ENCODE results near the gene C19orf73.

DNA sequence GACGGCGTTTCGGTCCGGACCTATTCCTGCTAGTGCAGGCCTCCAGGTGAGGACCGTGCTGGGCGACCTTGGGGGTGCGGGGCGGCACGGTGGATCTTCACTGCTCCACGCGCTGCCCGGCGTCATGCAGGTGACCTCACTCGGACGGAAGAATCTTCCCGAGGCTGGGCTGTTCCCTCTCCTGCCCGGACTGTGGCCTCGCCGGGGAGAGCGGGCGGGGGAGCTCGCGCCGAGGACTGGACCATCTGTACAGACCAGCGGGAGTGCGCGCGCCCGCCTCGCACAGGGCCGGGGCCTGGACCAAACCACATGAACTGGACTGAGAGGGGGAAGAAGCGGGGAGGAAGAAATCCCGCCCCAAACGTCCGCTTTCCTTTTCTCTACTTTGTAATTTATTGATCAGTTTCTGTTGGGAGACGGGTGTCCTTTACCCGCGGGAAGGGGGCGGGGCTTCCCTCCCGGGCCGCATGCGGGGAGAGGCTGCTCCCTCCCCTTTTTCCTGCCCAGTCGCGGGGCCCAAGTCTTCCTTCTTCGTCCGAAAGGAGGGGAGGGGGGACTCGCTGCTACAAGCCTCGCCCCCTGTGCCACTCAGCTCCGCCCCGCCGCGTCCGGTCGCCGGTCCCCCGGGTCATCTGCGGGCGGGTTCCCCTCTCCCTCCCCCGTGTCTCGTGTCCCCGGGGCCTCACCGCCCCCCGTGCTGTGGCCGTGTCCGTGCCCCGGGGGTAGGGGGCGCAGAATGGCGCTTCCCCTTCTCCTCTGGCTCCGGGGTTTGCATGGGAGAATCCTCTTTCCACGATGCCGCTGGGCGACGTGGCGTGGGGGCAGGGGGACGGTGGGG, 31.4 kb upstream of the C19orf73 start:
- TF ChIP-seq CTCF (IDR thresholded peaks at IDR 0.05) (no peak), POLR2A (IDR thresholded peaks at IDR 0.05) (peak in 1 of 2 donors; percentile 20), EP300 (IDR thresholded peaks at IDR 0.05) (no peak)
